Stimulated activated CD4-positive, alpha-beta T cell treated with anti-CD3 and anti-CD28 coated beads, Interleukin-1b, Interleukin-23, amount 100 ng/mL, for 24 hours (primary cell): ENCODE results near the gene MOV10L1.

Experiments used
- DNase-seq, 4 experiments: peaks; one replicate each; pipeline ENCODE4 v3.0.0-alpha.2; 2020; ENCODE audit warnings: low read depth in 4 of 4, low spot score in 1 of 4

The MOV10L1 gene

DNA sequence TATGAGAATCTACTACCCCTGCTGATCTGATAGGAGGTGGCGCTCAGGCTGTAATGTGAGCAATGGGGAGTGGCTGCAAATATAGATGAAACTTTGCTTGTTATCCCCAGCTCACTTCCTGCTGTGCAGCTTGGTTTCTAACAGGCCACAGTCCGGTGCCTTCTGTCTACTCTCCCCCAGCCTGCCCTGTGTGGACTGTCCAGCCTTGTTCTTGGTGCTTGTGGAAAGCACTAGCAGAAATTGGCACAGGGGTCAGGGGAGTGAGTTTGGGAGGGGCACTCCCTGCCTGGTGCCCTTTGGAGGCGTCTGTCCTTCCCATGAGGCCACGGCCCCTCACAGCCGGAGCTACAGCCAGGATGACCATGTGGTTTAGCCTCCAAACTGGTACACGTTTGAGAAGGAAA is 14.3 kb downstream of the MOV10L1 start:
- no peak for DNase-seq

GRCh38 chr22:50105208-50106100 is 15.6 kb downstream of the MOV10L1 start:
- DNase-seq = no peak

DNA sequence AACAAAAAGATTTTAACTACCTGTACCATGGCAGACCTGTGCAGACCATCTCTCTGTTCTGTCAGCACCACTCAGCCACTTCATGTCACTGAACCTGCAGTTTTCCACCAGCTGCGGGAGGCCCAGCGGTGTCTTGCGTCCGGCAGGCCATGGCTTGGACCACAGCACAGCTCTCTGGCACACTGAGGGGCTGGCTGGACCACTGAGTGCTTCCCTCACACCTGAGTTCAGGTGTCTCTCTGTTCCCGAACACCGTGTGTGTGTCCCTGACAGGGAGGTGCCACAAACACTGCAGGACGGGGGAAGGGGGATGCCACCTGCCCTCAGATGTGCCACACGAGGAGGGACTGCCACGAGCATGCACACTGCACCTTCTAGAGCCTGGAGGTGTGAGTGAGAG is 17.7 kb downstream of the MOV10L1 start:
- no peak for DNase-seq

- no peak for DNase-seq
Measured at GRCh38 chr22:50111056-50111455, 21.2 kb downstream of the MOV10L1 start.

DNA sequence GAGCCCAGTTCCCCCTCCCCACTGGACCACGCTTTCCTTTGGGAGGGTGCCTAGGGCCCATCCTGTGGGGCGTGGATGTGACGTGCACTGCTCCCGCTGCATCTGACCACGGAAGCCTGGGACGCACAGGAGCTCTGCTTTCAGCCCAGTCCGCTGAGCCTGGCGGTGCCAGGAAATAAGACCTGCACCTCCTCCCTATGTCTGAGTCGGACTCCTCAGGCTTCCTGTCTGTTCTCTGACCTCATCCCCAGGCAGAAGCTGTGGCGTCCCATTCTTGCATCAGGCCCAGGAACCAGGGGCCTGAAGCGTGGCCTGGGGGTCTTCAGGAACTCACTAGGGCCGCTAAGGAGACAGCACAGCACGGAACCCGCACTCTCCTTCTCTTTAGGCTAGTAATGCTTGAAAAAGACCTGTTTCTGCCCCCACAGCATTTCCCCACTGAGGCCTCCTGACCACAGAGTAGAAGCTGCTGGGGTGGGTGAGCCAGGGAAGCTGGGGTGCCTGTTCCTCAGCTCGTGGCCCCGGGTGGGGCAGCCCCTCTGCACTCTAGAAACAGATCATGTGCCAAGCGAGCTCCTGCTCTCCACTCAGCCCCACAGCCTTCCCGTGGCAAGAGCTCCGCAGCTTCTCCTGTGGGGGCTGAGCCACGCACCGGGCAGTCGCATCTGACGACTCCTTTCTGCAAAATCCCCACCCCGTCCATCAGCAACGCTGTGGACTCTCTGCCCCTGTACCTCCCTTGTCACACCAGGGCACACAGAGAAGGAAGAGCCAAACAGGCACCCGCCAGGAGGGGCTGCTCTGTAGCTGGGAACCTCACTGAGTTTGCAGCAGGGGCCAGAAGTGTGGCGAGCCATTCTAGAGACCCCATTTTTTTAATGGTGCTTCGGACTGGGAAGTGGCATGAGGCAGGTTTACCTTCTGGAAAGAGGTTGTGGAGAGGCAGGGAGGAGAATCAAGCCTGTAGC is 22.6 kb downstream of the MOV10L1 start:
- DNase-seq = peak in 1 of 4 experiments; percentile 21

- DNase-seq = no peak
Measured at GRCh38 chr22:50114221-50115021, 24.6 kb downstream of the MOV10L1 start.

- no peak for DNase-seq
Measured at GRCh38 chr22:50115693-50116092, 25.9 kb downstream of the MOV10L1 start.

DNA sequence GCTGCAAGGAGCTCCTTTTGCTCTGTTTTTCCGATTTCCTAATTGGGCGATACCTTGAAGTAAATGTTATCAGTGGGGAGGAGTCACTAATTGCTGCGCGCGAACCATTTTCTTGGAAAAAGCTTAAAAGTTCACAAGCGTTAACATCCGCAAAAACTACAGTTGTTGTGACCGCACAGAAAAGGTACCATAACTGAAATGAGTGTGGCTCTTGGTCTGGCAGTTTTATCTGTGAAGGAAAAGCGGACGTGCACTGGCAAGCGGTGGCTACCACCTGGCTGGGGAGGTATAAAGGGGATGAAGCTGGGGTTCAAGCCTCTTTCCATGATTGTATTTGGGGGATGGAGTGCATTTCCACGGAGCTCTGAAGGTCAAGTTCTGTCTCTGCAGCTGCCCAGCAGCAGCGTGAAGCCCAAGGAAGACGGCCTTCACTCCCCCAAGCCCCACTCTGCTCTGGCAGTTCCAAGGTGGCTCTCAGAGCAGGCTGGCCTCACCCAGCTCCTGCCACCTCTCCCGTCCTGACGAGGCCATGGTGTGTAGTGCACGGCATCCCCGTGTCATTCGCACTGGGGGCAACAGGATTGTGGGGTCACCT is 27.5 kb downstream of the MOV10L1 start:
- DNase-seq = no peak

GRCh38 chr22:50118129-50118528 is 28.3 kb downstream of the MOV10L1 start:
- DNase-seq = no peak

DNA sequence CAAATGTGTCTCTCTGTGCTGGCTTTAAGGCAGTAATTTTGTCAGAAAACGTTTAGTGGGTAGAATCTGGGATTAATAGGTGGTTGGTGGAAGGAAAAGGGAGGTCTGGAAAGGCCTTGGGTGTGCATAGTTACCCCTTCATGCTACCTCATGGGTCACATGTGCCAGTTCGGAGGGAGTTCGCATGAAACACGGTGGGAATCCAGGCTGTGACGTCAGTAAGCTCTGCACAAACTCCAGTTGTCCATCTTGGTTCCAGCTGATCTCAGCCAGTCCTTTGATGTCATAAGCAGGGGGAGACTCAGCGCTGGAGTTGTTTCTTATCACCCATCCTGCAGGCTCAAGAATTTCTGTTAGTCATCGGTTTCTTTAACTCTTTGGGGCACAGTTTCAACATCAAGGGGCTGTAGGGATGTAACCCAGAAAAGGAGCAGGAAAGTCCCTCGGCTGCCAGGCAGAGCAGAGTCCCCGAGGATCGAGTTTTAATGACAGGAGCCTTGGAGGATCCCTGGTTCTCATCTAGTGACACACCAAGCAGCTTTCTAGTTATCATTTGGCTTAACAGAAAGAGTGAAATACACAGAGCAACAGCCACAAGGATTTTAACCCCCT is 28.9 kb downstream of the MOV10L1 start:
- no peak for DNase-seq

GRCh38 chr22:50119169-50119767 is 29.5 kb downstream of the MOV10L1 start:
- no peak for DNase-seq

DNA sequence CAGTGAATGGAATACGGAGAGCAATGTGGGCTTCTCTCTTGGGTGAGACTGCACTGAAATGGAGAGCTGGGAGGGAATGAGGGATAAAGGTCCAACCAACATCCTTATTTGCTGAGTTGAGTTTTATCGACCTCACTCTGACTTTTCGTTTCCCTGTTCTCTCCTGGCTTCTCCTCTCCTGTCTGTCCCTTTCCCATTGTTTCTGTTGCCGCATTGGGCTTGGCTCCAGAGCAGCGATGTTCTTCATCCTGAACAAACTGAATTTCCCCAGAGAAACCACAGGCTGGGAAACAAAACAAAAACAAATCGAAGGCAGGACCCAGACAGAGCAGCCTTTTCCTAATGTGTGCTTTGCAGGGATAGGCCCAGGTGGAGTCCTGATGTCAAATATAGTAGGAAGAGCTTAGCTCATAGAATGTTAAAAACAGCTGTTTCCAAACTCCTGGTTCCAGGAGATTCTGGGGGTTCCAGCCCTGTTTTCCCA is 30.0 kb downstream of the MOV10L1 start:
- no peak for DNase-seq

- no peak for DNase-seq
Measured at GRCh38 chr22:50121202-50121740, 31.5 kb downstream of the MOV10L1 start.

- DNase-seq = no peak
Measured at GRCh38 chr22:50123119-50123518, 33.3 kb downstream of the MOV10L1 start.

GRCh38 chr22:50125029-50125428 is 35.2 kb downstream of the MOV10L1 start:
- no peak for DNase-seq

DNA sequence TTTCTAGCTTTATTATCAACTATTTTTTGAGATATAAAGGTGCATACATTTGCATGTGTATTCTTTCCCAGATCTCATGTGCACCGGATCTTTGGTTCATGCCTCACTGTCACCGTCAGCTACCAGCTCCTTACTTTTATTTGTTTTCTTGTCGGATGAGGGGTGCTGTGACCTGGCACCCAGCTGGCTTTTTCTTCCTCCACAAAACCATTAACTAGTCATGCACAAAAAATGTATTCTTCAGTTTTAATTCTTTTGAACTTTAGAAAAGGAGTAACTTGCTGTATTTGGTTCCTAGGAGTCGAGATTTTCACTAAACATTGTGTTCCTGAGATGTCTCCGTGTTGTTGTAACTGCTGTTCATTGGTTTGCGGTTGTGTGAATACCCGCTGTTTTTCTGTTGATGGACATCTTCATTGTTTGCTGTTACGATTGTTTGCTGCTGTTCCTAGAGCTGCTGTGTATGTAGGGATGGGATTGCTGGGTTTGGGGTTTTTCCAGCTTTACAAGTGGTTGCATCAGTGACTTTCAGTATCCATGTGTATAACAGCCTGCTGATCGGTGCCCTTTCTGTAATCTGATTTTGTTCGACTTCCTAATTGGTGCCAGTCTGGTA is 39.4 kb downstream of the MOV10L1 start:
- DNase-seq = no peak

GRCh38 chr22:50131894-50132293 is 42.1 kb downstream of the MOV10L1 start:
- no peak for DNase-seq

GRCh38 chr22:50134481-50134880 is 44.7 kb downstream of the MOV10L1 start:
- DNase-seq = no peak

DNA sequence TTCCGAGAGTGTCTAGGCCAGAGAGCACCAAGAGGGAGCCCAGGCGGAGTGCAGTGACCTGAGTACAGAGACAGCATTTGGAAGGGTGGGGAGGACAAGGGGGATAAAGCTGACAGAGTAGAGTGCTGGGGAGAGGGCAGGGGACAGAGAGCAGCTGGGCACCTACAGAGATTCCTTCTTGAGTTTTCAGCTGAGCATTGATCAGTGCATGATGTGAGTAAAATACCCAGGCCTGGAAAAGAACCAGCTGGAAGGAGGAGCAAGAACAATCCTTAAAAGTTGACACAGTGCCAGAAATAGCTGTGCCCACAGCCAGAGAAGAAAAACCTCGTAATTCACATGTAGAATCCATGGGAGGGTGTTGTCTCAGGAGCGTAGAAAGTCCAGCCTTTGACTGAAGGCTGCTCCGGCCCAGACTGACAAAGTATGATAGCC is 46.8 kb downstream of the MOV10L1 start:
- DNase-seq = no peak
